Measurements from ENCODE around the gene SLC25A38.

GRCh38 chr3:39432342-39432741 lies 49.2 kb downstream of the SLC25A38 start:
- TF ChIP-seq, protein P1, sequence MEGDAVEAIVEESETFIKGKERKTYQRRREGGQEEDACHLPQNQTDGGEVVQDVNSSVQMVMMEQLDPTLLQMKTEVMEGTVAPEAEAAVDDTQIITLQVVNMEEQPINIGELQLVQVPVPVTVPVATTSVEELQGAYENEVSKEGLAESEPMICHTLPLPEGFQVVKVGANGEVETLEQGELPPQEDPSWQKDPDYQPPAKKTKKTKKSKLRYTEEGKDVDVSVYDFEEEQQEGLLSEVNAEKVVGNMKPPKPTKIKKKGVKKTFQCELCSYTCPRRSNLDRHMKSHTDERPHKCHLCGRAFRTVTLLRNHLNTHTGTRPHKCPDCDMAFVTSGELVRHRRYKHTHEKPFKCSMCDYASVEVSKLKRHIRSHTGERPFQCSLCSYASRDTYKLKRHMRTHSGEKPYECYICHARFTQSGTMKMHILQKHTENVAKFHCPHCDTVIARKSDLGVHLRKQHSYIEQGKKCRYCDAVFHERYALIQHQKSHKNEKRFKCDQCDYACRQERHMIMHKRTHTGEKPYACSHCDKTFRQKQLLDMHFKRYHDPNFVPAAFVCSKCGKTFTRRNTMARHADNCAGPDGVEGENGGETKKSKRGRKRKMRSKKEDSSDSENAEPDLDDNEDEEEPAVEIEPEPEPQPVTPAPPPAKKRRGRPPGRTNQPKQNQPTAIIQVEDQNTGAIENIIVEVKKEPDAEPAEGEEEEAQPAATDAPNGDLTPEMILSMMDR (IDR thresholded peaks at IDR 0.05): no peak
- TF ChIP-seq POLR2A (IDR thresholded peaks at IDR 0.05): no peak
